Measurements from ENCODE around the gene TERF2IP.

- TF ChIP-seq TSHZ2 (CRISPR knock-in tag; IDR thresholded peaks at IDR 0.05) (no peak), ZNF8 (CRISPR knock-in tag; IDR thresholded peaks at IDR 0.05) (no peak)
These were observed 14.7 kb upstream of the TERF2IP start for GRCh38 chr16:75632857-75633256.
